GM21737 (cell line): Measurements from ENCODE around the gene NBEA.

ENCODE experiments used
- ATAC-seq: cut with Tn5 transposase; IDR thresholded peaks from one replicate; pipeline ENCODE4 v1.9.1; 2021; ENCODE audit warnings: mild to moderate bottlenecking, moderate library complexity; ENCODE audit not compliant: unreplicated experiment

NBEA gene

GRCh38 chr13:35260316-35260715 lies 318.2 kb downstream of the NBEA start:
- no peak for ATAC-seq

DNA sequence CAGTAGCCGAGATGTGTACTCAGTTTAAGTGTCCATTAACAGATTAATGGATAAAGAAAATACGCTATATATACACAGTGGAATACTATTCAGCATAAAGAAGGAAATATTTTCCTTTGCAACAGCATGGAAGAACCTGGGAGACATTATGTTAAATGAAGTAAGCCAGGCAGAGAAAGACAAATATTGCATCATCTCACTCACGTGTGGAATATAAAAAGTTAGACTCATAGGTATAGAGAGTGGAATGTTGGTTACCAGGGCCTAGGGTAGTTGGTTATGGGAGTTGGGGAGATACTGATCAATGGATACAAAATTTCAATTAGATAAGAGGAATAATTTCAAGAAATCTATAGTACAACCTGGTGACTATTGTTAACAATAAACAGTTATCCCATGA lies 324.3 kb downstream of the NBEA start:
- no peak for ATAC-seq

GRCh38 chr13:35278917-35279316 lies 336.8 kb downstream of the NBEA start:
- ATAC-seq = no peak

DNA sequence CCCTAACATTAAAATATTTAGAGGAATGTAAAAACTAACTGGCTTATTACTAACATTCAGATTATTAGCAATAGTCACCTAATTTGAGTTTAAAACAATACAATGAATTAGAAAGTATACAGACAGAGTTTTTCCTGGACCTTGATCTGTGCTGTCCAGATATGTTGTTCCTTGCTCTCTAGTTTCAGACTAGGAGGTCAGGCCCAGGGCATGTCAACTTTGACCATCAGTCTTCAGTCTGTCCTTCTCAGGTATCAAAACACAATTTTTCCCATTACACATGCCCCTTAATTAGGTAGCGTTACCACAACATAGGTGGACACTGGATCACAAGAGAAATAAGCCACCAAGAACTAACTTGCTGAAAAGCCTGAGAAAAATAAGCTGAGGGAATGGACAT lies 337.4 kb downstream of the NBEA start:
- no peak for ATAC-seq

DNA sequence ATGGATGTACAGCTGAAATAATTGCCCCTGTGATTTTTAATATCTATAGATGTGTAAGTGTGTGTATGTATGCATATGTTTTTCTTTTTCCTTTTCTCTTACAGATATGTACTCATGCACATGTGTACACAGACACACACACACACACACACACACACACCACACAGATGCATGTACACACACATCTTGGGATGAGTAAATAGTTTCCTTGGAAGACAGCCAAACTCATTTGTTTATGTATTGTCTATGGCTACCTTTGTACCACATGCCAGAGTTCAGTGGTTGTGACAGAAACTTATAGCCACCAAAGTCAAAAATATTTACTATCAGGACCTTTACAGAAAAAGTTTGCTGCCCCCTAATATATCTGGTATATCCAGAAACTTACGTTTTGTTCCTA lies 341.8 kb downstream of the NBEA start:
- ATAC-seq = no peak

DNA sequence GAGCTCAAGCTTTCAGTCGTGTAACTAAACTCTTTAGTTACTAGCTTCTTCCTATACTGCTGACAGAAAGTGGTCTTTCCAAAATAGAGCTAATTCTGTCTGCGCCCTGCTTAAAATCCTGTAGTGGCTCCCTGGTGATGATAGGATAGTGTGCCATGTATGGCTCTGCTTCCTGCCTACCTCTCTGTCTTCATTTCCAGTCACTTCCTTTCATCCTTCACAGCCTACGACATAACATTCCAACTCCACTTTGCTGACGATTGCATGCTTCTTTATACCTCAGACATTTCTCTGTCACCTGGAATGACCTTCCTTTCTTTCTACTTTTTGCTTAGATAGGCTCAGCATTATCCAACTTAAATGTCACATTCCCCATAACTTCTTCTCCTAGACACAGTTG lies 343.6 kb downstream of the NBEA start:
- no peak for ATAC-seq

- ATAC-seq = no peak
Observed at GRCh38 chr13:35292329-35292728, 350.3 kb downstream of the NBEA start.

DNA sequence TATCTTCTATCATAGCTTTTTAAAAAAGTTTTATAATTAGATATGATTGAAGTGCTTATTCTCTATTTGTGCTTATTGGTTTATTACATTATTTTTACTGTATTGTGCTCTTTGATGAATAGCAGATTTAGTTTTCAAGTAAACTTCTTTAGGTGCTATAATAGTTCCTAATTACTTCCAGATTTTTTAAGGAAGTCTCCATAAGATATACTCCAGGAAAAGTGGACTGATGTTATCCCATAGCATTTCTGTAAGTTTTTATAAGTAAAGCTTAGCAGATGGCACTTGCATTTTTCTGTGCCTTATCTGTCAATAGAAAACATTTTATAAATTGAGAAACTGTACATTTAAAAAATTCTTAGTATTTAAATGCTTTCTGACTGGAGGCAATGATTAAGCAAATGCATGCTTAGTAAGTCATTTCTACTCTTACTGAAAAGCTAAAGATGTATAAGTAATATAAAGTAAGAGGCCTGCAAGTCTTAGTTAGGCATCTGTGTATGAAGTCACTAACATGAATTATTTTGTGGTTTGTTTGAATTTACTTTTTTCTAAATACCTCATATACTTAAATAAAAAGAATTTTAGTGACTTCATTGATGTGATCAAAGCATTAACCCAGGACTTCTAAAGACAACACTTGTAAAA lies 351.6 kb downstream of the NBEA start:
- no peak for ATAC-seq

DNA sequence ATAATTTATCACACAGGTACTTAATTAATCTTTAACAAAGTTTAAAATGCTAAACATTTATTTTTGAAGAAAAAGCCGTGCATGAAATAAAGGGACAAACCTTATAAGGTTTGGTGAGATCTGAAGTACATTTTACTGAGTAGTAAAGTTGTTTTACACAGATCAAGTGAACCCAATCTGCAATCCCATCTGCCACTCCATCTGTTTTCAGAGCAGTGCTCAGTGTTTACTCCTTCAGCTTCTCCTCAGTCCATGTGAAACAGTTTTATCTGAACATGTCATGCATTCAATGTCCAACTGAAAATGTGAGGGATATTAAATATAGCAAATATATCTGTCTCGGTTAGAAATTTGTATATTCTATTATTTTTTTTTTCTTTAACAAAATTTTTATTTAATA lies 367.6 kb downstream of the NBEA start:
- ATAC-seq = no peak

DNA sequence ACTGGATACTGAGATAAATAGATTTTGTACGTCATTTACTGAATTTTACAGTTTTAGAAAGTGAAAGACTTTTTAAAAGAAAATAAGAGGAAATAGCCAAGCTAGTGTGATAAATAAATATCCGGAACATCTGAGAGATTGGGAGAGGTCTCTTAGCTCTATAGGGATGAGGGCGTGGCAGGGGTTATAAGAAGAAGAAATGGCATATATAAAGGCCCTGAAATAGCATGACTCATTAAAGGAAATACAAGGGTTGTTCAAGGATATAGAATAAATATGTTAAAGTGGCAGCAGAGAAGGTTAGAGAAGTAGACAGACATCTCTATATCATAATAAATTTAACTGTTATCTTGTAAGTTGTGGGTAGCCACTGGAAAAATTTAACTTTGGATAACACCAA lies 390.1 kb downstream of the NBEA start:
- no peak for ATAC-seq

GRCh38 chr13:35333157-35333556 lies 391.1 kb downstream of the NBEA start:
- no peak for ATAC-seq

DNA sequence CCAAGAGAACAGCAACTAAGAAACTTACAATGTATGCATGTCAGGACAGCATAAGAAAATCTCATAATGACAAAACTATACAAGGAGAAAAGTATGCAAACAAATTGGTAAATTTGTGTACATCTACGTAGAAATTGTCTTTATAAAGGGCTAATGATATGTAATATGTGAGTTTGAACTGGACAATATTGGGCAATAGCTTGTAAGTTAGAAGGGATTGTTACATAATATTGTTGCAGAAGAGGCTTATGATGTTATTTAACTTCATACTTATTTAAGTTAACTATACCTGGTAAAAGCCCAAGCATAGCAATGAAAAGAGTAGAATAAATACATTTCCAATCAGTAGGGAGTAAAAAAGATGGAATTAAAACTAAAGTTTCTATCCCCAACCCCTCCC lies 400.4 kb downstream of the NBEA start:
- ATAC-seq = no peak

- no peak for ATAC-seq
Observed at GRCh38 chr13:35343417-35343816, 401.3 kb downstream of the NBEA start.

GRCh38 chr13:35345992-35346391 lies 403.9 kb downstream of the NBEA start:
- ATAC-seq = no peak

DNA sequence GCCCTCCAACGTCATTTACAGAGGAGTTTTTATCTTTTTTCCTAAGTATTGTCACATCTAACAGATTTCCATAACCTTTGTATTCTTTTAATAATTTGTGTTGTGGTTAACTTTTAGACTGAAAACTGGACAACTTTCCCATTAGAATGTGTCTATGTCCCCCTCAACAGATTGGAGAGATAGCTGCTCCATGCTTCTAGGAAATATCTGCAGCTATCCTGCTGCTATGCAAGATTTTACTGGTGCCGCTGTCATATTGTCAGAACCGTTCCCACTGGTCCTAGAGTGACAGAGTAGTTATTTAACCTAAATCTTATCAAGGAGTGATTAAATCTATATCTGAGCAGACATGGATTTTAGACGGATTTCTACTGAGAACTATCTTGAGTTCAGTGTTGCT lies 404.4 kb downstream of the NBEA start:
- no peak for ATAC-seq

GRCh38 chr13:35347679-35348205 lies 405.7 kb downstream of the NBEA start:
- no peak for ATAC-seq

- no peak for ATAC-seq
Observed at GRCh38 chr13:35349052-35349451, 407.0 kb downstream of the NBEA start.

GRCh38 chr13:35349673-35350278 lies 407.7 kb downstream of the NBEA start:
- ATAC-seq = no peak

DNA sequence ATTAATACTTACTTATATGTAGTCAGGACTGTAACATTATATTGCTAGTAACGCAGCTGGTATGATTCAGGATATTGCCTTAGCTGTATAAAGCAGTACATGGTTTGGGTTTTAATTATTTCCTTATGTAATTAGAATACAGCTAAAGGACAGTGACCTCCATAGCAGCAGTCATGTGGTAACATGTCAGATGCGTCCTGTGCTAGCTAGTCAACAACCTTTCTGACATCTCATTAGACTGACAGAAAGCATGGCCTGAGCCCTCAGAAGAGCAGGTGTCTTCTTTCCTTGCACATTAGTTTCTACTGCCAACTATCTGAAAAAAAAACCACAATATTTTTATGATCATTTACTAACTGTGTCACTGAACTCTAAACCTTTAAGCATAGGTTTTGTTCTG lies 412.2 kb downstream of the NBEA start:
- no peak for ATAC-seq

- no peak for ATAC-seq
Observed at GRCh38 chr13:35354882-35355281, 412.8 kb downstream of the NBEA start.

DNA sequence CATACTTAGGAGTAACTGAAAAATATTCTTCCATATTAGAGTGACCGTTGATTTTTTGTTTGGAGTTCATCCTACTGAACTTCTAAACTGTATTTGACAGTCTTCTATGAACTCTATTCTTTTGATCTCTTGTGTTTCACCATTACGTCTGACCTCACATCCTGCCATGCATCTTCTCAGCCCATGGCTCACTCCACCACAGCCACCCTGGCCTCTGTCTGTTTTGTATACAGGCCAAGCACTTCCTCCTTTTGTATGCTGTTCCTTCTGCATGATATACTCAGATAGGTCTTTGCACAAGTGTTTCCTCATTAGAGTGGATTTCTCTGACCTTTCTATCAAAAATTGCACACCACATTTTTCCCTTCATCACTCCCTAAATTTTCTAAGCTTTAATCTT lies 414.5 kb downstream of the NBEA start:
- ATAC-seq = no peak

- no peak for ATAC-seq
Observed at GRCh38 chr13:35365883-35366282, 423.8 kb downstream of the NBEA start.

DNA sequence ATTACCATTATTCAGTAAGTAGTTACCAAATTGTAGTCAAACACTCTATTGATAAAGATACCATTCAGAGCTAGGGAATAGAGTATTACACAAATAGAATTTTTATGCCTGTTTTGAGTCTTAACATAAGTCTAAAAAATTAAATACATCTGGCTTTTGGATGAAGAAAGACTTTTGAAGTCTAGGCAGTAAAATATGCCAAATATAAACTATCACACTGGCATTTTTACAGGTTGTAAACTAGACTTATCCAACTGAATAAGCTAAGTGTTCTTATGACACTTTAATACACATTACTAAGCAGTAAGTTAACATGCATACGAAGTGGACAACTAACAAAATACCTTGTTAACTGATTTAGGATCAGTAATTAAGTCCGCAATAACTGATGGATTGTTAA lies 425.5 kb downstream of the NBEA start:
- ATAC-seq = no peak
